Activated CD4-positive, alpha-beta T cell treated with anti-CD3 and anti-CD28 coated beads, Interleukin-2, Interleukin-6, amounts not matched to agents 100 ng/mL and 50 ng/mL, durations not matched to agents 16 hours and 8 hours (primary cell): Measurements from ENCODE around the gene KDM2B.
"Not testable (repeated sequence)": the region's sequence is repeated elsewhere in the genome, so short reads cannot be mapped to it uniquely, and the experiment has no call there.

Source experiments
- DNase-seq: peaks from one replicate; pipeline ENCODE4 v3.0.0-alpha.2; 2020

The KDM2B gene

GRCh38 chr12:121580959-121581685 is at the start of gene KDM2B:
Gene KDM2B, minus strand, starts transcription at chr12:121581023. Its CDS starts 112 bp downstream, at chr12:121580911.
- DNase-seq, result peak; percentile 23

DNA sequence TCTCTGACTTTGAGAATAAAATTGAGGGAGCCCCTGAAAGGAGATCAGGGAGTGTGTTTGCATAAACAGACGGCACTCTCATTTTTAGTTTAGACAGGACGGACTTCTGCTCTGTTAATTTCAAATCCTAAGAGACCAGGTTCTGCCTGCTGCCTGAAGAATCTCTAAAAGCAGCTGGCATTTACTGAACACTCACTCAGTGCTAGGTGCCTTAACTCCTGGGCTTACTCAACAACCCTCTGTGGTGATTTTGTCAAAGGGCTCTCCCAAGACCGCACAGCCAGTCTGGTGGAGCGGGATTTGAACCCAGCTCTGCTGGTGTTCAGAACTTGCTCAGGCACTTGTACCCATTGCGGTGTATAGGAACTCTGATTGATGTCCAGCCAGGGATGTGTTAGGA is 47.7 kb upstream of the KDM2B start:
- peak; percentile 58 for DNase-seq

GRCh38 chr12:121628037-121628436 is 47.2 kb upstream of the KDM2B start:
- peak; percentile 34 for DNase-seq

- peak; percentile 88 for DNase-seq
Observed at GRCh38 chr12:121626853-121627640, 46.2 kb upstream of the KDM2B start.

DNA sequence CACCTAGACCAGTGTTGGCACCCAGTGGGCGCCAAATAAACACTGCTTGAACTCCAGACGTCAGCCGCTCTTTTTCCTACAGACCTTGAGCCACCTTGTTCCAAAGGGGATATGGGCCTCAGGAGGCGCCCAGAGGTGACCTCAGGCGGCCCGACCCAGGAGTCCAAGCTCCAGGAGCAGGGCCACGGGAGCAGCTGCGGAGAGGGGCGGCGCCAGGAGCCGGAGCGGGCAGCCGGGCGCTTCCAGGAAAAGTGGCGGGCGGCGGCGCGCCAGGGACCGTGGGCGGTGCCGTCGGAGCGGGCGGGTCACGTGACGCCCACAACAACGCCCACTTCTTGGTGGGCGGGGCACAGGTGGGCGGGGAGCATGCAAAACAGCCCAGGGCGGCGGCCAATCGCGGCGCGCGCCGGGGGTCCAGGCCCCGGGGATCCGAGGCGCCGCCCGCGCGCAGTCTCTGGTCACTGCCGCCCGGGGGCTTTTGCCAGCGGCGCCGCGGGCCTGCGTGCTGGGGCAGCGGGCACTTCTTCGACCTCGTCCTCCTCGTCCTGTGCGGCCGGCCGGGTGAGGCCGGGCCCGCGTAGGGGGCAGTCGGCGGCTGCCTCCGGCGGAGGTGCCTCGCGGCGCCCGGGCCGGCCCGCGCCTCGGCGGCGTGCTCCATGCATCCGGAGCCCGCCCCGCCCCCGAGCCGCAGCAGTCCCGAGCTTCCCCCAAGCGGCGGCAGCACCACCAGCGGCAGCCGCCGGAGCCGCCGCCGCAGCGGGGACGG is 45.4 kb upstream of the KDM2B start, which contains the start of gene ORAI1:
Gene ORAI1 (plus strand): TSS at position 444 of the 766 bp plus-strand sequence.
- peak; percentile 98 for DNase-seq

- DNase-seq, result no peak
Observed at GRCh38 chr12:121620333-121620891, 39.6 kb upstream of the KDM2B start.

GRCh38 chr12:121618659-121619233 is 37.9 kb upstream of the KDM2B start:
- no peak for DNase-seq

DNA sequence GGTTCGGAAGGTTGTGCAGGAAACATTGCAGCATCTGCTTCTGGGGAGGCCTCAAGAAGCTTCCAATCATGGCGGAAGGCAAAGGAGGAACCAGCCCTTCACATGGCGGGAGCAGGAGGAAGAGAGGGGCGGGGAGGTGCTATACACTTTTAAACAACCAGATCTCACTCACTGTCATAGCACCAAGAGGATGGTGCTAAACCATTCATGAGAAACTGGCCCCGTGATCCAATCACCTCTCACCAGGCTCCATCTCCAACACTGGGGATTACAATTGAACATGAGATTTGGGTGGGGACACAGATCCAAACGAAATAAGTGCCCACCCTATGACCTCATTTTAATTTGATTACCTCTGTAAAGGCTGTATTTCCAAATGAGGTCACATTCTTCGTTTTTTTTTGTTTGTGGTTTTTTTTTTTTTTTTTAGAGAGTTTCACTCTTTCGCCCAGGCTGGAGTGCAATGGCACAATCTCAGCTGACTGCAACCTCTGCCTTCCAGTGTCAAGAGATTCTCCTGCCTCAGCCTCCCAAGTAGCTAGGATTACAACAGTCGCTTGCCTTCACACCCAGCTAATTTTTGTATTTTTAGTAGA is 34.1 kb upstream of the KDM2B start:
- no peak for DNase-seq

- no peak for DNase-seq
Observed at GRCh38 chr12:121613462-121613861, 32.6 kb upstream of the KDM2B start.

GRCh38 chr12:121611306-121611705 is 30.5 kb upstream of the KDM2B start:
- DNase-seq, result peak; percentile 35

DNA sequence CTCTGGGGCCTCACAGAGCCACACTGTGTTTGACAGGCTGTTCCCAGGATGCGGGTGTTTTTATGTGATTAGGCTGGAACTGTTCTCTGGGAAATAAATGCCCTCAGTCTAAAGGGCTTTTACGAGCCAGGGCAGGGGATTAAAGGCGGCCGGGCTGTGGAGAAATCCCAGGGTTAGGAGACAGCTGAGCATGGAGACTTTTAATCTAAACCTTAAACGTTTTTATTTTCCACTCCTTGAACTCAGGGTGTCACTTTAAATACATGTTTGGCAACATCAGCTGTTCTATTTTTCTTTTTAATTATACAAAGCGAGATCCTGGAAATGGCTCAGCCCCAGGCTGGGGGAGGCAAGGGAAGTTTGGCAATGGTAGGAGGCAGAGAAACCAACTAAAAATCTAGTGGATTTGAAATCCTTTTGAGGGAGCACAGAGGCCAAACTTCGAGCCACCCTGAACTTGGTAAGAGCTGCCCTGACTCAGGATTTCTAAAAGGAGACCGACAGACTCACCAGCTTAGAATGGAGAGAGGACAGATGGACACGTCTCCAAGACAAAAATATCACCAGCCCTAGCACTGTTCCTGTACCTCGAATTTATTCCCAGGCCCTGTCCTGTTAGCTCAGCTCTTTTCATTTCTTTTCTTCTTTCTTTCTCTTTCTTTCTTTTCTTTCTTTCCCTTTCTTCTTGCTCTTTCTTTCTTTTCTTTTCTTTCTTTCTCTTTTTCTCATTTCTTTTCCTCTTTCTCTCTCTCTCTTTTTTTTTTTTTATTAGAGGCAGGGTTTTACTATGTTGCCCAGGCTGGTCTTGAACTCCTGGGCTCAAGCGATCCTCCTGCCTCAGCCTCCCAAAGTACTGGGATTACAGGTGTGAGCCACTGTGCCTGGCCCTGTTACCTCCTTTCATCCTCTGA is 29.7 kb upstream of the KDM2B start:
- no peak for DNase-seq

DNA sequence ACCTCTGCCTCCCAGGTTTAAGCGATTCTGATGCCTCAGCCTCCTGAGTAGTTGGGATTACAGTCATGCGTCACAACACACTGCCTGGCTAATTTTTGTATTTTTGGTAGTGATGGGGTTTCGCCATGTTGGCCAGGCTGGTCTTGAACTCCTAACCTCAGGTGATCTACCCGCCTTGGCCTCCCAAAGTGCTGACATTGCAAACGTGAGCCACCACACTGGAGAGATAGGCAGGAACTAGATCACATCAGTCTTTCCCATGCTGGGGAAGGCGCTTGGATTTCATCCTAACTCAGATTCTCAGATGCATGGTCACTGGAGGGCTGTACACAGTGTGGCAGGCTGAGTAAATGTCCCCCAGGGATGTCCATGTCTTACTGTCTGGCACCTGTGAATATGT is 27.5 kb upstream of the KDM2B start:
- DNase-seq, result no peak

DNA sequence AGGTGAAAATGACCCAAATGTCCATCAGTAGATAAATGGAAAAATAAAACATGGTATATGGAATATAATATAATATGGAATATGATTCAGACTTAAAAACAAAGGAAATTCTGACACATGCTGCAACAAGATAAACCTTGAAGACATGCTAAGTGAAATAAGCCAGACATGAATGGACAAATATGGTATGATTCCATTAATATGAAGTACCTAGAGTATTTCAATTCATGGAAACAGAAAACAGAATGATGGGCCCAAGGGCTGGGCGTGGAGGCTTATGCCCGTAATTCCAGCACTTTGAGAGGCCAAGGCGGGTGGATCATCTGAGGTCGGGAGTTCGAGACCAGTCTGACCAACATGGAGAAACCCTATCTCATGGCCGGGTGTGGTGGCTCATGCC is 22.8 kb upstream of the KDM2B start:
- DNase-seq, result no peak

DNA sequence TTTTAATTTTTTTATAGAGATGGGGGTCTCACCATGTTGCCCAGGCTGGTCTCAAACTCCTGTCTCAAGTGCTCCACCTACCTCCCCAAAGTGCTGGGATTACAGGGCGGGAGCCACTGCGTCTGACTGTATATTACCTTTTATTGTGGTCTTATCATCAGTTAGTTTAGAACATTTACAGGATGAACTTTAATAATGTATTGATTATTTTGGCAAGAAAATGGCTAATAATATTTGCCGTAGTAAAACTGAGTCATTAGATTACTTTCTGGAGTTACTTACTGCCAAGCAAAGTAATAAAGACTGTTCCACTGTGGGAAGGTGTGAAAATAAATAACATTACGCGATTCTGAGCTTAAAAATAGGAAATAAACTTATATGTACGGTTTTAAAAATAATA is 21.9 kb upstream of the KDM2B start:
- no peak for DNase-seq

DNA sequence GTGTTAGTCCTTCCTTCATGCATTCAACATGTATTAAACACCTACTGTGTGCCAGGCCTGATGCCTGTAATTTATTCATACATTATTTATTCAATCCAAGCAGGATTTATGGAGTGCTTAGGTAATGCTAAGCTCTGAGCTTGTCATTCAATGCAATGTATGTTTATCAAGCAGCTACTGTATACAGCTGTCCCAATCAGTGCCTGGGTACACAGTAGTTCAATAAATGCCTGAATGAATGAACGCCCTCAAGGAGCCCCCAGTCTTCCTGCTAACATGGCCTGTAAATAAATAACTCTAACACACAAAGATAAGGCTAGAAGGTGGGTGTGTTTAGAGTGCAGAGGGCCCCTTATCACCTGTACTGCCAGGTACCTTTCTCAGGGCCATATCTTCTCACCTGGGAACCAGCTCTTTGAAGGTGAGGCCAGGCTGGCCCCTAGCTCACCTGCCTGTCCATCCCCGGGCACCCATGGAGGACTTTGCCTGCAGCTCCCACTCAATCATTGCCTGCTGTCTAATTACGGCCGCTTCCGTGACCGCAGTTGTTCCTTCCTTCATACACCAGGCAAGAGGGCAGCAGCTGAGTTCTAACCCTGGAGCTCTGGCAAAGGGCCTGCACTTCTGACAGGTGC is 20.0 kb upstream of the KDM2B start:
- DNase-seq, result no peak

GRCh38 chr12:121596526-121596925 is 15.7 kb upstream of the KDM2B start:
- DNase-seq, result no peak

GRCh38 chr12:121595520-121595919 is 14.7 kb upstream of the KDM2B start:
- no peak for DNase-seq

DNA sequence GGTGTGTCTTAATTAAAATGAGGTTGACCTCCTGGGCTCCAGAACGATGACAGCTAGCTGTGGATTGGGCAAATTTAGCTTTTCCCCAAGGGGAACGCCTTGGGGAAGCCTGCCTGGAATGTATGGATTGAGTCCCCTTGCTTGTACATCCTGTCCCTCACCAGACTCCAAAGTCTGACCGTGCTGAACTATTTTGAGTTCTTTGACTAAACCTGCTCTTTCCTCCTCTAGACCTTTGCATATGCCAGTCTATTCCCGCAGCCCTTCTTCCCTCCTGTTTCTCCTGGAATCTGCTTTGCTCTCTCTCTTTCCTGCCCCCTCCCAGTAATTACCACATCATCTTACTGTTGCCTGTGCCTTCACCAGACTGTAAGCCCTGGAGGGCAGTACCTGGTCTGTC is 11.5 kb upstream of the KDM2B start:
- DNase-seq, result no peak

- peak; percentile 75 for DNase-seq
Observed at GRCh38 chr12:121590476-121591143, 9.8 kb upstream of the KDM2B start.

GRCh38 chr12:121584885-121585284 is 4.1 kb upstream of the KDM2B start:
- DNase-seq, result not testable (repeated sequence)
